GM19463 (cell line): ENCODE data around the gene FBXL7.

ENCODE experiments used
- ATAC-seq: cut with Tn5 transposase; IDR thresholded peaks from one replicate; pipeline ENCODE4 v1.9.1; 2021; ENCODE audit warnings: mild to moderate bottlenecking, moderate library complexity; ENCODE audit not compliant: unreplicated experiment

The FBXL7 gene

GRCh38 chr5:15748266-15748665 is 248.3 kb downstream of the FBXL7 start:
- no peak for ATAC-seq

GRCh38 chr5:15752663-15753285 is 252.8 kb downstream of the FBXL7 start:
- ATAC-seq, result no peak

GRCh38 chr5:15753752-15754151 is 253.8 kb downstream of the FBXL7 start:
- no peak for ATAC-seq

- no peak for ATAC-seq
These were observed 257.1 kb downstream of the FBXL7 start for GRCh38 chr5:15757103-15757502.

GRCh38 chr5:15757619-15758018 is 257.6 kb downstream of the FBXL7 start:
- ATAC-seq, result no peak

GRCh38 chr5:15762668-15763067 is 262.7 kb downstream of the FBXL7 start:
- no peak for ATAC-seq

- no peak for ATAC-seq
These were observed 263.8 kb downstream of the FBXL7 start for GRCh38 chr5:15763754-15764153.

GRCh38 chr5:15768936-15769335 is 269.0 kb downstream of the FBXL7 start:
- ATAC-seq, result no peak

GRCh38 chr5:15772131-15772530 is 272.2 kb downstream of the FBXL7 start:
- ATAC-seq, result no peak

GRCh38 chr5:15774632-15775031 is 274.7 kb downstream of the FBXL7 start:
- no peak for ATAC-seq

GRCh38 chr5:15776346-15776745 is 276.4 kb downstream of the FBXL7 start:
- ATAC-seq, result no peak

- ATAC-seq, result no peak
These were observed 283.8 kb downstream of the FBXL7 start for GRCh38 chr5:15783734-15784133.

- ATAC-seq, result no peak
These were observed 285.6 kb downstream of the FBXL7 start for GRCh38 chr5:15785531-15785981.

GRCh38 chr5:15786326-15786725 is 286.3 kb downstream of the FBXL7 start:
- ATAC-seq, result no peak

GRCh38 chr5:15786884-15787283 is 286.9 kb downstream of the FBXL7 start:
- ATAC-seq, result no peak

GRCh38 chr5:15787681-15788080 is 287.7 kb downstream of the FBXL7 start:
- ATAC-seq, result no peak

GRCh38 chr5:15789642-15790041 is 289.7 kb downstream of the FBXL7 start:
- no peak for ATAC-seq

GRCh38 chr5:15790446-15791018 is 290.6 kb downstream of the FBXL7 start:
- no peak for ATAC-seq

- no peak for ATAC-seq
These were observed 291.3 kb downstream of the FBXL7 start for GRCh38 chr5:15791274-15791673.

- no peak for ATAC-seq
These were observed 291.9 kb downstream of the FBXL7 start for GRCh38 chr5:15791859-15792258.

- ATAC-seq, result no peak
These were observed 294.3 kb downstream of the FBXL7 start for GRCh38 chr5:15794052-15794985.

- ATAC-seq, result no peak
These were observed 296.1 kb downstream of the FBXL7 start for GRCh38 chr5:15796096-15796495.
